HepG2 (cell line): ENCODE measurements around the gene THOP1.

ENCODE experiments used
- MYC ChIP-seq: sonication (generic); formaldehyde crosslinking; IDR thresholded peaks from 2 replicates; pipeline ENCODE4 v1.9.0; 2021; ENCODE audit warnings: missing genetic modification reagents, borderline replicate concordance
- ZFP1 ChIP-seq: IDR thresholded peaks from 2 replicates; pipeline ENCODE4 v1.6.1; 2016

- TF ChIP-seq ZFP1 (CRISPR knock-in tag) (no peak), MYC (CRISPR knock-in tag) (no peak)
These were observed 38.0 kb upstream of the THOP1 start for GRCh38 chr19:2747349-2747748.
